BE2C (cell line): Measurements from ENCODE around the gene LDB2.

Source experiments
- DNase-seq: peaks from one replicate; pipeline ENCODE4 v3.0.0-alpha.2; 2020
- H3K27me3 ChIP-seq: fragments of 250-450 bp; sonication (Bioruptor Pico); 2 replicates; pipeline ENCODE4 v1.5.1; 2020; ENCODE audit warnings: mild to moderate bottlenecking
- H3K36me3 ChIP-seq: fragments of 250-450 bp; sonication (Bioruptor Pico); 2 replicates; pipeline ENCODE4 v1.5.1; 2020; ENCODE audit warnings: mild to moderate bottlenecking
- H3K4me1 ChIP-seq: fragments of 250-450 bp; sonication (Bioruptor Pico); 2 replicates; pipeline ENCODE4 v1.5.1; 2020
- H3K4me3 ChIP-seq: 2 replicates; pipeline ENCODE4 v1.5.1; 2011; ENCODE audit warnings: low read depth, low read length
- H3K9me3 ChIP-seq: fragments of 250-450 bp; sonication (Bioruptor Pico); 2 replicates; pipeline ENCODE4 v1.5.1; 2020
- TF ChIP-seq, protein P1 (sequence below): IDR thresholded peaks from 2 replicates; pipeline ENCODE4 v1.5.1; 2012; ENCODE audit warnings: mild to moderate bottlenecking, low read depth, low read length

LDB2 gene

DNA sequence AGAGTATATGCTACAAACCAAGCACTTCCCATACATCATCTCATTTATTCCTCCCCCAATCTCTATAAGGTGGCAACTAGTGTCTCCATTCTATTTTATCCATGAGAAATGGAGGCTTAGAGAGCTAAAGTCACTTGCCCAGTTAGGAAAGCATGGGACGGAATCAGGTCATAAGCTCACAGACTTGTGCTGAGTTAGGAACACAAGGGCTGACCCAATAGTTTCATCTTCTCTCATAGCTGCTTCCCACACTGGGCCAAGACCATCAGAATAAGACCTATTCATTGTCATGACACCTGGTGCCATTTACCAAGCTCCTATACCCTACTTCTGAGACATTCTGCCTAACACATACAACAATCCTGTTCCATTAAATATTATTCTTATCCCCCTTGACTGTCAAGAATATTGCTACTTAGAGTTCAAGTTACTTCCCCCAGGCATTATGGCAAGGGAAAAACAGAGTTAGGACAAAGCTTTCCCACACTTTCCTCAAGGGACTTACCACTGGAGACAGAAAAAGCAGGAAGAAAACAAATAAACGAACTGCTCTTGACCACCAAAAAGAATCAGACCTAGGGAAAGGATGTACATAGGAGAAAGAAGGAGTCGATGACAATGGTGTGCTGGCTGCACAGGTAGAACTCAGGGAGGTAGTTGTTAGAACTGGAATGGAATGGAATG, 167.8 kb downstream of the LDB2 start:
- DNase-seq, result no peak

DNA sequence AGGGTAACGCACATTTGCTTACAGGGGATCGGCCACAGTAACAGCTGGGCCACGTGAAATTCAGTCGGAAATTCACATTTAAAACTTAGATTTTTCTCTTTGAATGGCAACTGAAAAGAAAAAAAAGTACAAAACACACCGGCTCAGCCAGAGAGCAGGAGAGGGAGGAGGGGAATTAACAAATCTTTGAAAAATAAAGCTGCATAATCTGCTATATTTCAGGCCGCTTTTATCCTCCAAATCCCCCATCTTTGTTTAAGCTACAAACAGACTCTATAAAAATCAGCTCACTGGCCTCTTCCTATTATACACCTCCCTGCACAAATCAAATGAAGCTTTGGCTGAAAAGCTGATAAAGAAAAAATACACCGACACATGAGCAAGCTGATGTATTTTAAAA, 169.1 kb downstream of the LDB2 start:
- H3K9me3 ChIP-seq, result no peaks in the 10 kb centered on the region
- no peaks in the 10 kb centered on the region for H3K36me3 ChIP-seq
- H3K4me3 ChIP-seq, result no peak overlapping the region
- H3K4me1 ChIP-seq, result peaks cover 4% of the 10 kb centered on the region; the same call in 1 of the 2 replicates
- no peaks in the 10 kb centered on the region for H3K27me3 ChIP-seq
- no peak for DNase-seq
- TF ChIP-seq, protein P1, sequence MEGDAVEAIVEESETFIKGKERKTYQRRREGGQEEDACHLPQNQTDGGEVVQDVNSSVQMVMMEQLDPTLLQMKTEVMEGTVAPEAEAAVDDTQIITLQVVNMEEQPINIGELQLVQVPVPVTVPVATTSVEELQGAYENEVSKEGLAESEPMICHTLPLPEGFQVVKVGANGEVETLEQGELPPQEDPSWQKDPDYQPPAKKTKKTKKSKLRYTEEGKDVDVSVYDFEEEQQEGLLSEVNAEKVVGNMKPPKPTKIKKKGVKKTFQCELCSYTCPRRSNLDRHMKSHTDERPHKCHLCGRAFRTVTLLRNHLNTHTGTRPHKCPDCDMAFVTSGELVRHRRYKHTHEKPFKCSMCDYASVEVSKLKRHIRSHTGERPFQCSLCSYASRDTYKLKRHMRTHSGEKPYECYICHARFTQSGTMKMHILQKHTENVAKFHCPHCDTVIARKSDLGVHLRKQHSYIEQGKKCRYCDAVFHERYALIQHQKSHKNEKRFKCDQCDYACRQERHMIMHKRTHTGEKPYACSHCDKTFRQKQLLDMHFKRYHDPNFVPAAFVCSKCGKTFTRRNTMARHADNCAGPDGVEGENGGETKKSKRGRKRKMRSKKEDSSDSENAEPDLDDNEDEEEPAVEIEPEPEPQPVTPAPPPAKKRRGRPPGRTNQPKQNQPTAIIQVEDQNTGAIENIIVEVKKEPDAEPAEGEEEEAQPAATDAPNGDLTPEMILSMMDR, result no peak

More for the DNA sequence above, 167.8 kb downstream of the LDB2 start:
- no peaks in the 10 kb centered on the region for H3K27me3 ChIP-seq
- no peaks in the 10 kb centered on the region for H3K36me3 ChIP-seq
- no peaks in the 10 kb centered on the region for H3K9me3 ChIP-seq
- H3K4me3 ChIP-seq, result no peak overlapping the region
- H3K4me1 ChIP-seq, result peaks cover 4% of the 10 kb centered on the region; the same call in 1 of the 2 replicates
- TF ChIP-seq, protein P1, result no peak

DNA sequence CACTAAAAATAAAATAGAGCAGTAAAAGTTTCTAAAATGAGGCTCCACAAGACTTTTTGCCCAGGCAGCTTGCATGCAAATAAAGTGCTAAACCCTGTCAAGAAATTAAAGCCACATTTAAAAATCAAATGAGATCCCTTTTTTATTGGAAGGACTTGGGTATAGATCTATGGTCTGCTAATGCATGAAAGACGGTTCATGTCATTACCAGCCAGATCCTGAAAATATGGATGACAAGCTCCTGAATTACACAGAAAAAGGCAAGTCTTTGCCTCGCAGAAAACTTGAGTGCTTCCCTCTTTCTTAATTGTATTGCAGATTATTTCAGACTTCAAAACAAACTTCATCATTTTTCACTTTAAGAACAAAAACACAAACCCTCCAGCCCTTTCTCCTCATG, 169.6 kb downstream of the LDB2 start:
- H3K36me3 ChIP-seq, result no peaks in the 10 kb centered on the region
- DNase-seq, result no peak
- TF ChIP-seq, protein P1, result no peak
- no peak overlapping the region for H3K4me3 ChIP-seq
- H3K9me3 ChIP-seq, result no peaks in the 10 kb centered on the region
- H3K4me1 ChIP-seq, result peaks cover 4% of the 10 kb centered on the region; the same call in 1 of the 2 replicates
- H3K27me3 ChIP-seq, result no peaks in the 10 kb centered on the region

DNA sequence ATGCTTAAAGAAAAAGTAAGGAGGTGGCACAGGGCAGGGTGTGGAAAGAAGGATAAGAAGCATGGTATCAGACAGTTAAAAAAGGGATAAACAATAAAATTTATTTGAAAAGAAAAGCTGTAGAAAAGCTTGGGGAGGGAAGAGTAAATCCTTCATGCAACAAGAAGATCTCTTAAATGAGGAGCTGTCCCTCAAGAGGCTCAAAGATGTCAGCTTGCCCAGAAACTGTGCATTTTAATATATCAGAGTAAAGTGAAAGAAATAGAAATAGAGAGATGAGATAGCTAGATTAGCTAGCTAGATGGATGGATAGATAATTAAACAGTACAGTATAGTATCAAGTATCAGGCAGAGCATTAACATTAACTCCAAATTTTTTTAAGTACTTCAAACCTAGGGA, 170.3 kb downstream of the LDB2 start:
- H3K4me3 ChIP-seq, result no peak overlapping the region
- DNase-seq, result no peak
- H3K27me3 ChIP-seq, result no peaks in the 10 kb centered on the region
- H3K4me1 ChIP-seq, result peaks cover 4% of the 10 kb centered on the region; the same call in 1 of the 2 replicates
- no peaks in the 10 kb centered on the region for H3K36me3 ChIP-seq
- H3K9me3 ChIP-seq, result no peaks in the 10 kb centered on the region
- TF ChIP-seq, protein P1, result no peak

DNA sequence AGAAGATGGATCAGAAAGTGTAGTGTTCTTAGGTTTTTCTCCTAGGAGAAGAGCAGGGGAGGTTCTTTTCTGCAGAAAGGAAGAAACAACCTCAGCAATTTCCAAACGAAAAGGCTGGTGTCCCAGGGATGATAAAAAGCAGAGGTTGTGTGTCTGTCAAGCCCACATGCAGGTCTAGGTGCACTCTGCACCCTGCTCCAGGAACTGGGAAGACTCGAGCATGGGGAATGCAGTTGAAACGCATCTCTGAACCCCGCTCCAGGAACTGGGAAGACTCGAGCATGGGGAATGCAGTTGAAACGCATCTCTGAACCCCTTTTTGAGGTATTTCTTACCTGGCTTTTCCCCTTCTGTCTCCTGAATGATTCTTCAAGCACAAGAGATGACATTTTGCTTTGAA, 171.2 kb downstream of the LDB2 start:
- H3K4me3 ChIP-seq, result no peak overlapping the region
- peaks cover 4% of the 10 kb centered on the region; the same call in 1 of the 2 replicates for H3K4me1 ChIP-seq
- H3K9me3 ChIP-seq, result no peaks in the 10 kb centered on the region
- no peak for DNase-seq
- TF ChIP-seq, protein P1, result no peak
- H3K27me3 ChIP-seq, result no peaks in the 10 kb centered on the region
- H3K36me3 ChIP-seq, result no peaks in the 10 kb centered on the region

DNA sequence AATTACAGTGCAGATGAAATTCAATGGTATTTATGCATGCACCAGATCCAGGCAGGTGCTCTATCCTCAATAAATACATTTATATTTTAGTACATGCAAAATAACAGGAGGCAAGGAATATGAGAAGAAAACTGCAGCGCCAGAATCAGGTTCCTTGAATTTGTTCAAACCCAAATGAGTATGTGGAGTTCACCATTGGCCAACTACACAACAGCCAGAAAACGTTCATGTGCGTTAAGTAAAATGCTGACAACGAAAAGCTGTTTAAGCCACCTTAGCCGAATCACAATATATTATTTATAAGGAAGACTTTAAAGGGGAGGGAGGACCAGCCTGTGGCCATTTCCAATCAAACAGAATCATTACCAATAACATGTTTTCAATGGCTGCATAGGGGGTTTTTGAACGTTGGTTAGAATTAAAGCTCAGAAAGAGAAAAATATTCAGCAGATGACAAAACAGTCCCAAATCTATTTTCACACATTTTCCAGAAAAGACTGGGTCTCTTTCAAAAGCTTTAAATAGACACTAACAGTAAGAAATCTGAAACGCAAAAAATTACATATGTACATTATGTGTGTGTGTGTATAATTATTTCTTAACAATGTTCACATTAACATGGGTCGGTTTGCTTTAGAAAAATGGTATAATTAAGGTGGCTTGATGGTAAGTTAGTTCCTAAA, 171.9 kb downstream of the LDB2 start:
- Histone ChIP-seq H3K36me3 (no peaks in the 10 kb centered on the region), H3K4me1 (peaks cover 4% of the 10 kb centered on the region; the same call in 1 of the 2 replicates), H3K4me3 (no peak overlapping the region), H3K27me3 (no peaks in the 10 kb centered on the region), H3K9me3 (no peaks in the 10 kb centered on the region)
- no peak for DNase-seq
- TF ChIP-seq, protein P1, result no peak
